NB4 (cell line): ENCODE results near the gene TAF11L9.

ENCODE experiments used
- MYC ChIP-seq: IDR thresholded peaks from 2 replicates; pipeline ENCODE4 v1.6.1; 2011; ENCODE audit warnings: low read depth, low read length
- POLR2A ChIP-seq: IDR thresholded peaks from 2 replicates; pipeline ENCODE4 v1.6.1; 2011; ENCODE audit warnings: mild to moderate bottlenecking; ENCODE audit not compliant: insufficient read length; ENCODE audit errors: extremely low read depth
- TF ChIP-seq, protein P1 (sequence below): IDR thresholded peaks from one replicate; pipeline ENCODE4 v1.5.1; 2012; ENCODE audit warnings: low read depth, low read length
- TF ChIP-seq, protein P2 (sequence below): IDR thresholded peaks from 2 replicates; pipeline ENCODE4 v1.6.1; 2011; ENCODE audit warnings: low read depth, low read length

DNA sequence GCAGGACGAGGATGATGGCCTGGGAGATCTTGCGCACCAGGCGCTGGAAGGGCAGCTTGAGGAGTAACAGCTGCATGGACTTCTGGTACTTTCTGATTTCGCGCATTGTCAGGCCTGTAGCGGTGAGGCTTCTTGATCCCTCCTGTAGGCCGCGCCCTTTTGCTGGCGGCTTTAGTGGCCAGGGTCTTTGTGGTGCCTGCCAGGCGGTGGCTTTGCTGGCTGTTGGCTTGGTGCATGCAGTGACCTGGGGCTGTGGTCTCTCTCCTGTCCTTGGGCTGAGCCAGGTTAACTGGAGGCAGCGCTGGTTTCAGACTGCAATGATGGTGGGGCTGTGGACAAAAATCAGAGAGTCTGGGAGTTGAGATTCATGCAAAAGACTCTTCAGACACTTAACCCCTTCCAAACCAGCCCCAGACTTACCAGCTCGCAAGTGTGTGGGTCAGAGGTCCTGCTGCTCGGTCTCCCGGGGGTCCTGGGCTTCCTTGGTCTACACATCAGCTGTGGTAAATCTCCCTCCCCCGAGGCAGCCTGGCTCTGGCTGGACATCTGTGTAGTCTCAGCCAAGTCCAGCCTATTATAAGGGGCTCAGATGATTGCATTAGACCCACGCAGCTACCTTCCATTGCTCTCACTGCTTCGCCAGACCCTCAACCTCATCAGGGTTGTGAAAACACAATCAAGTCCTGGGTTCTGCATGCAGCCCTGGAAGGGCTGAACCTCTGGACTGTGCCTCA lies 20.8 kb upstream of the TAF11L9 start:
- TF ChIP-seq, protein P1, sequence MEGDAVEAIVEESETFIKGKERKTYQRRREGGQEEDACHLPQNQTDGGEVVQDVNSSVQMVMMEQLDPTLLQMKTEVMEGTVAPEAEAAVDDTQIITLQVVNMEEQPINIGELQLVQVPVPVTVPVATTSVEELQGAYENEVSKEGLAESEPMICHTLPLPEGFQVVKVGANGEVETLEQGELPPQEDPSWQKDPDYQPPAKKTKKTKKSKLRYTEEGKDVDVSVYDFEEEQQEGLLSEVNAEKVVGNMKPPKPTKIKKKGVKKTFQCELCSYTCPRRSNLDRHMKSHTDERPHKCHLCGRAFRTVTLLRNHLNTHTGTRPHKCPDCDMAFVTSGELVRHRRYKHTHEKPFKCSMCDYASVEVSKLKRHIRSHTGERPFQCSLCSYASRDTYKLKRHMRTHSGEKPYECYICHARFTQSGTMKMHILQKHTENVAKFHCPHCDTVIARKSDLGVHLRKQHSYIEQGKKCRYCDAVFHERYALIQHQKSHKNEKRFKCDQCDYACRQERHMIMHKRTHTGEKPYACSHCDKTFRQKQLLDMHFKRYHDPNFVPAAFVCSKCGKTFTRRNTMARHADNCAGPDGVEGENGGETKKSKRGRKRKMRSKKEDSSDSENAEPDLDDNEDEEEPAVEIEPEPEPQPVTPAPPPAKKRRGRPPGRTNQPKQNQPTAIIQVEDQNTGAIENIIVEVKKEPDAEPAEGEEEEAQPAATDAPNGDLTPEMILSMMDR, result no peak
- TF ChIP-seq MYC (no peak), POLR2A (no peak)
- TF ChIP-seq, protein P2, sequence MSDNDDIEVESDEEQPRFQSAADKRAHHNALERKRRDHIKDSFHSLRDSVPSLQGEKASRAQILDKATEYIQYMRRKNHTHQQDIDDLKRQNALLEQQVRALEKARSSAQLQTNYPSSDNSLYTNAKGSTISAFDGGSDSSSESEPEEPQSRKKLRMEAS, result no peak
